GM08714 (cell line): ENCODE results near the gene ETV1.

Experiments
- H3K4me3 ChIP-seq: fragments of 200-500 bp; sonication (Bioruptor generic); 2 replicates; pipeline ENCODE4 v1.5.1; 2014; ENCODE audit warnings: mild to moderate bottlenecking, low read length, inconsistent platforms
- ZNF274 ChIP-seq: IDR thresholded peaks from 2 replicates; pipeline ENCODE4 v1.6.1; 2012; ENCODE audit warnings: mild to moderate bottlenecking, low read depth, low read length

The ETV1 gene

DNA sequence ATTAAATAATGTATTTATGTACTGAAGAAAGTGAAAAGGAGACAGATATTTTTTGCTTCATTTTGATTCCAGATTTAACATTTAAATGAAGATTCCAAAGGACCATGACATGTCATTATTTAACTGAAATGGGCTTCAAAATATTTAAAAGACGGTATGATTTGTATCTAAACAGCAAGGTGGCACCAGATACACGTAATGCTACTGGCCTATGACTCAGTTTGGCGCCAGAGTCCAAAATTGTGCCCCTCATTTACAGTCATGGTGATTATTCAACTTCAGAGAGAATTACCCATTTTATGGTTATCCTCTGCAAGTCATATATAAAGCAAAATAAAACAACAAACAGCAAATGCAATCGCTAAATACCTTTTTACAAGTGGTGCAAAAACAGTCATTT lies 94.5 kb downstream of the ETV1 start:
- no peak overlapping the region for H3K4me3 ChIP-seq
- TF ChIP-seq ZNF274, result no peak

DNA sequence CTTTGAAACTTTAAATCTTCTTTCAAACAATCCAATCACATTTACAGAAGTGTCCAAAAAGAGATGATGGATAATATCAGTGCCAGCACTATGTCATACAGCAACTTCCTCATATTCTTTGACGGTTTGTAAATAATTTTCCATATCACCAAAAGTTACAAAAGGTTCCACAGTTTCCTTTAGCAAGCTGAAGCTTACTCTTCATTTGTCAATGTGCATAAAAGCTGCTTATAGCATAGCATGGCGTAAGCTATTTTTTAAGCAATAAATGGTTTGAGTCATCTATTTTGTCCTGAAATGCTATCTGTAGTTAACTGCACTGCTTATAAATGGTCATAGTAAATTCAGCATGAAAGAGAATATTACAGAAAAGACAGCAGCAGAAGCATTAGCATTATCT lies 95.1 kb downstream of the ETV1 start:
- H3K4me3 ChIP-seq, result no peak overlapping the region
- no peak for TF ChIP-seq ZNF274

DNA sequence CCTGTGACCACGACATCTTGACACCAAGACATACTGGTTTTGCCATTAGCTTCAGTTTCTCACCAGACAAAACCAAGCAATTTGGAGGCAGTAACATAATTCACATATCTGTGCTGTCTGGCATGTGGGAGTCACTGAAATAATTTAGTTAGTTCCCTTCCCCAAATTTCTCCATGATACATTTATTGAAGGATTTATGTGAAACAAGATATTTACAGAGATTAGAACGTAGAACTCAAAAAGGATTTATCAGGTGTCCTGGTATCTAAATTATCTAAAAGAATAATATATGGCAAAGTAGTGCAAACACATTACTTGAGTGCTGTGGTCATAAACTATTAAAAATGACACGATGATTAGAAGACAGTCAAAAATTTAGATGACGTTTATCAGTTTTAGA lies 98.7 kb downstream of the ETV1 start:
- no peak for TF ChIP-seq ZNF274
- H3K4me3 ChIP-seq, result no peak overlapping the region

- TF ChIP-seq ZNF274, result no peak
- no peak overlapping the region for H3K4me3 ChIP-seq
Measured at GRCh38 chr7:13886356-13886755, 103.1 kb downstream of the ETV1 start.

DNA sequence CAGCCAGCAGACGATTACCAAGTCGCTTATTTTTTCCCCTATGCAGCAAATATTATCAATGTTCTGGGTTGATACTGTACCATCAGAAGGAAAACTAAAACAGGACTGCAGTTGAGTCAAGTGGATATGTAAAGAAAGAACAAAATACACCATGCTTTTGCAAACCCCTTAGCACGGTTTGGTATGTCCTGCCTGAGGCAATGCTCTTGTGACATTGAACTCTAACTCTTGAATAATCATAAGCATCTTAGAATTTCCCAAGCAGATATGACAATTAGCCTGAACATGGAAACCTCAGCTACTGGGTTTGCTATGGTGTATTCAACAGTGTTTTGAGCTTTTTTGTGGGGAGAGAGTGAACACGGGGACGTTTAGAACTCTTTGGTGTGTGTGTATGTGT lies 107.4 kb downstream of the ETV1 start:
- TF ChIP-seq ZNF274, result no peak
- no peak overlapping the region for H3K4me3 ChIP-seq

DNA sequence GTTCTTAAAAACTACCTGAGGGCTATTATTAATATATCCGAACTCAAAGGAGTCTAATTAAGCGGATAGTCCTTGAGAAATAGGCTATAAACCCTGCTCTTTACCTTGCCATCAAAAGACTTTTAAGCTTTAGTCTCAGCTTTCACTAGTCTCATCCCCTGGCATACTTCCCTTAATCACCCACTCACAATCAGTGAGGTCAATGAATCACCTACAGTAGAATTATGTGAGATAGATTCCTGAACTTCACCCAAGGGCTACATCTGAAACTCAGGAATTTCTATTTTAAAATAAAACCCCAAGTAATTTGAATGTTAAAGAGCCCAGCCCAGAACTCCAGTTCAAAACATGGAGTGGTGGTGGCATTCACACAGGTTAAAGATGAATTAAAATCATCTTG lies 108.7 kb downstream of the ETV1 start:
- no peak for TF ChIP-seq ZNF274

DNA sequence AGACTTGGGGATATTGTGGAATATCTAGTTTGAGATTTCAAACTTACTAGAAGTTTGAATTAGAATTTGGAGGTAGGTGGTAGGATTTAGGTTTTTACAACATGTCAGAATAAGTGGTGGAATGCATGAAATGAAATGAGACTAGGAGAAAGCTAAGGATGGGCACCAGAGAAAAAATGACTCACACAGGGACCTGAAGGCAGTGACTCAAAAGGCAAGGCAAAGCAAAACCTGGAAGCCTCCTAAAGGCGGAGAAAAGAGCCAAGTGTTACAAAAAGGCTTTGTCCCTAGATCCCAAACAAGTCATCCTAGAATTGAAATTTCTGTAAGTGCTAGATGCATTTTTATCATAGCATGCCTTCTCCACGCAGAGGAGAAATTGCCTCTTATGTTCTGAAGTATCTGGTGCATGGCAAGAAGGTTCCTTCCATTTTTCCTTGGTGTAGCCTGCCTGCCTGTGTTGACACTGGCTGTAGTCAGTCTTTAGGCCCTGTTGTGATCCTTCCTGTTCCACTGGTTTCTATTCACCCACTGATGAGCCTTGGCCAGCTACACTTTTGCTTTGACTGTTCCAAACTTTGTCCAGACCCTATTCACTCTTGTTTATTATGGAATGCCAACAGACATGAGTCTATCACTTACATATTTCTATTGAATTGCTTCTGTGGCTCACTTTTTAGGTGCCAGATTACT lies 109.3 kb downstream of the ETV1 start:
- no peak overlapping the region for H3K4me3 ChIP-seq
- TF ChIP-seq ZNF274, result no peak

More for the DNA sequence above, 108.7 kb downstream of the ETV1 start:
- no peak overlapping the region for H3K4me3 ChIP-seq

DNA sequence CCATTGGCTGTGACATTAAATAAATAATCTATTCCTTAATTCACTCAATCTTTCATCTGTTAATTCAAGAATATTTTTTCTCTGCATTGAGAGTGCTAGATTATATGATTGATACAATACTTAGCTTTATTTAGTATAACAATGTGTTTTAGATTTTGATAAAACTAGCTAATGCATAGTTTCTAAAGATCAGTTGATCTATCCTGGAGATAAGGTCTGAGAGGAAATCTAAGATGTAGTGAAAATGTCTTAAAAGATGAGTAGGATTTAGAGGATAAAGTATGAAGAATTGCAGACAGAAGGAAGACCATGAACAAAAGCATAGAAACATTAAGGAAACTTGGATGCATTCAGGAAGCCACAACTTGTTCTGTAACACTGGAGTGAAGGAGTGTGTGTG lies 110.3 kb downstream of the ETV1 start:
- no peak overlapping the region for H3K4me3 ChIP-seq
- TF ChIP-seq ZNF274, result no peak

DNA sequence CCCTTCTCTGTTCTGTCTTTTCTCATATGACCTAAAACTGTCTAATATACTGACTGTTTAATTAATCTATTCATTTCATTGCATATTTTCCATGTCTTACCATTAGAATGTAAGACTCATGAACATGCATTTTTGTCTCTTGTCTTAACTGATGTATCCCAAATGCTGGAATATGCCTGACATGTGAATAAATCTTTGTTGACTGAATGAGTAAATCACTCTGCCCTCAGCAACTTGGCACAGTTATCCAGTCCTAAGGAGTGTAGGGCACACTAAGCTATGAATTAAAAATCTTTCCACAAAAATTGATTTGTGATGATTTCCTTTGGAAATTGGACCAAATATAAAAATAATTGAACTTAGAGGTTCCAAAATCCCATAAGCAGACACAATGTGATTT lies 111.3 kb downstream of the ETV1 start:
- H3K4me3 ChIP-seq, result no peak overlapping the region
- no peak for TF ChIP-seq ZNF274

- no peak for TF ChIP-seq ZNF274
Measured at GRCh38 chr7:13875496-13876074, 113.9 kb downstream of the ETV1 start.

DNA sequence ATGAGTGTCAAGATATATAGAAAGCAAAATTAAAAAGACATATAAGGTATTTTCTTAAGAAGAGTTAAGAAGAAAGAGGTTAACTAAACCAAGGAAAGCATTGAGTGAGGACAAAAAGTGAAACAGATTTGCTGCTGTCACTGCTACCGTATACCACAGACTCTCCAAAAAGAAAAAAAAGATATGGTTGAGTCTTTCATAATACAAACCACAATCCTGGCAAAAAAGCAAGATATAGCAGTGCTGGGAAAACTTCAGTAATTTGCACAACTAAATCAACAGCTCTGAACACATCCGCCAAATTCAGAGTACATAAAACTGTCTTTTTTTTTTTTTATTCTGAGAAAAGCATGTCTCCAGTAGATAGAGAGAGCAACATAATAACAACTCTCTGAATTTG lies 114.7 kb downstream of the ETV1 start:
- TF ChIP-seq ZNF274, result no peak
- no peak overlapping the region for H3K4me3 ChIP-seq

More at GRCh38 chr7:13875496-13876074, 113.9 kb downstream of the ETV1 start:
- no peak overlapping the region for H3K4me3 ChIP-seq

DNA sequence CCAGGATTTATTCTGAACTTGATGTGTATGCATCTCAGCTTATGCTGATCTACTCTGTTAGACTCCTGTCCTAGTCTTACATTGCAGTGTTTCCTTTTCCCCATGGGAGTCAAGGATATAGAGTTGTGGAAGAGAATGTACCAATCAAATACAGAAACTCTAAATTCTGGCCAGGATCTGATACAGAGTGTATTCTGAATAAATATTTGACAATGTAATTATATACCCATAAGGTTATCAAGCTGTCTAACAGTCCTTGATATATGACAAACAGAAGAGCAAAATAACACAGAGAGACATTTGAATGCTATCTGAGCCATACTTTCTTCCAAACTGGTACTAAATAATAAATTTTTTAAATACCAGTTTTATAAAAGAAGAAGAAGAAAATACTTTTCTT lies 116.8 kb downstream of the ETV1 start:
- H3K4me3 ChIP-seq, result no peak overlapping the region
- no peak for TF ChIP-seq ZNF274

DNA sequence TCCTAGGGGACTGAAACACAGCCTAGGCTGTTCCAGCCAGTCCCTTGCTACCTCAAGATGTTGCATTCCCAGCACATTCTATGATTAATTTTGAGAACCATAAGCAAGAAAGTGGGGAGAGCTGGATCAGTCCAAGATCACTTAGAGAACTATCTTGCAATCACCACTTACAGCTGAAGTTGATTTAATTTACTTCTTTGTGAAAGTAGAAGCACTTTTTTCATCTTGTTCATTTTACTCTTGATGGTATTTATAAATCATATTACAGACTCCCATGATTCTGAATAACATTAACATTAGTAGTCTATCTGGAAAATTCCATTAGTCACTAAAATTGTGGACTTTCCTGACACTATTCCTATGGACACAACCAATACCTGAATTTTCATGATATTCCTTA lies 118.5 kb downstream of the ETV1 start:
- H3K4me3 ChIP-seq, result no peak overlapping the region

GRCh38 chr7:13860734-13861133 lies 128.7 kb downstream of the ETV1 start:
- H3K4me3 ChIP-seq, result no peak overlapping the region
- no peak for TF ChIP-seq ZNF274

More for the DNA sequence above, 118.5 kb downstream of the ETV1 start:
- no peak for TF ChIP-seq ZNF274

DNA sequence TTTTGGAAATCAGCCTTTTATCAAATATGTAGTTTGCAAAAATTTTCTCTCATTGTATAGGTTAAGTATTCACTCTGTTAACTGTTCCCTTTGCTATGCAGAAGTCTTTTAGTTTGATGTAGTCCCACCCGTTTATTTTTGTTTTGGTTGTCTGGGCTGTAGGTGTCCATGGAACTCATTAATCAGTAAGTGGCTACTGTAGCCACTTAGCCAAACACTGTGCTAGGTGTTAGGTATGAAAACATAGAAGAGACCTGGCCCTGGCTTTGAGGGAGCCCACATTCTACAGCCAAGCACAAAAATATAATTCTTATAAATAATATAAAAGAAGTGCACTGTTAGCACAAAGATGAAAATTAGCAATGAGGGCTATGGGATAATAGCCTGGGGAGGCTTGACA lies 133.5 kb downstream of the ETV1 start:
- H3K4me3 ChIP-seq, result no peak overlapping the region
- TF ChIP-seq ZNF274, result no peak
